Upper lobe of left lung (tissue), 6 donors: Measurements from ENCODE around the gene TYW5. TPM values are rescaled to one million over a fixed set of nuclear protein-coding genes. Genes with fewer than 3 reads are reported as not detected.
"Not testable (repeated sequence)": the region's sequence is repeated elsewhere in the genome, so short reads cannot be mapped to it uniquely, and the experiment has no call there.

Source experiments
- ATAC-seq, 2 donors: fragments of 200-7000 bp; cut with Tn5 transposase; one replicate each; pipeline ENCODE4 v1.9.1; 2022; ENCODE audit warnings: mild to moderate bottlenecking in 2 of 2, moderate library complexity in 2 of 2; ENCODE audit not compliant: low FRiP score in 2 of 2
- DNase-seq, 2 donors: peaks; one replicate each; pipeline ENCODE4 v3.0.0-alpha.2; 2019 to 2020
- H3K27ac ChIP-seq, 4 donors: fragments of 200-600 bp; sonication (generic); one replicate each; pipeline ENCODE4 v1.5.1; 2016 to 2019
- H3K27me3 ChIP-seq, 4 donors: fragments of 200-600 bp; sonication (generic); one replicate each; pipeline ENCODE4 v1.5.1; 2017 to 2019
- H3K36me3 ChIP-seq, 4 donors: fragments of 200-600 bp; sonication (generic); one replicate each; pipeline ENCODE4 v1.5.1; 2016 to 2019
- H3K4me1 ChIP-seq, 4 donors: fragments of 200-600 bp; sonication (generic); one replicate each; pipeline ENCODE4 v1.5.1; 2018 to 2019
- H3K4me3 ChIP-seq, 4 donors: fragments of 200-600 bp; sonication (generic); one replicate each; pipeline ENCODE4 v1.5.1; 2017 to 2019; ENCODE audit warnings: mild to moderate bottlenecking in 2 of 4, moderate library complexity in 1 of 4
- H3K9me3 ChIP-seq, 4 donors: fragments of 200-600 bp; sonication (generic); one replicate each; pipeline ENCODE4 v1.5.1; 2018 to 2019
- CTCF ChIP-seq, 6 experiments: fragments of 450-650 bp in 4 of 6; fragments of 200-600 bp in 2 of 6; sonication (generic) in 2 of 6; IDR thresholded peaks; one replicate each; pipeline ENCODE4 v1.5.1; 2016 to 2019; ENCODE audit warnings: antibody characterized with exemption in 6 of 6
- EP300 ChIP-seq, 4 donors: sonication (generic); formaldehyde crosslinking; IDR thresholded peaks; one replicate each; pipeline ENCODE4 v1.5.1; 2017; ENCODE audit warnings: antibody characterized with exemption in 4 of 4, control low read depth in 2 of 4
- POLR2A ChIP-seq, 4 donors: fragments of 450-650 bp; IDR thresholded peaks; one replicate each; pipeline ENCODE4 v1.5.1; 2016 to 2017; ENCODE audit warnings: antibody characterized with exemption in 4 of 4, mild to moderate bottlenecking in 2 of 4
- POLR2AphosphoS5 ChIP-seq, 2 donors: sonication (generic); formaldehyde crosslinking; IDR thresholded peaks; one replicate each; pipeline ENCODE4 v1.5.1; 2017; ENCODE audit warnings: antibody characterized with exemption in 2 of 2
- WGBS, 2 donors: methylation state at CpG; one replicate each; pipeline ENCODE4 v1.1.5; 2017 to 2018; 5-methylcytosine and 5-hydroxymethylcytosine counted together
- total RNA-seq, 6 donors: library from RNA; depleted of rRNA in 4 of 6; stranded (reverse); fragments of >200 nt in 4 of 6; gene quantifications; one replicate each; pipeline versions ENCODE4 v1.1.0 to v1.2.1, GENCODE V29; 2016 to 2021
- donor health status: DM: no; HTN: no; CAD: no; lungs with moderate emphysema.
- donor health status: DM: no; HTN: yes; CAD: no; lungs with severe emphysema.

Gene TYW5
- total RNA-seq, 6 donors from 2014 or later = 3.1 to 17.8 (median 7.2) TPM

GRCh38 chr2:199922856-199923255 lies 32.4 kb downstream of the TYW5 start:
- 67 to 70% methylated on average over 5 of the region's 5 CpGs for WGBS, 2 donors
- Histone ChIP-seq H3K36me3 (peaks cover 0 to 12% (median 2%) of the 10 kb centered on the region in 4 donors), H3K4me1 (no peaks in the 10 kb centered on the region), H3K27ac (no peak overlapping the region), H3K27me3 (no peaks in the 10 kb centered on the region), H3K9me3 (no peaks in the 10 kb centered on the region), H3K4me3 (no peak overlapping the region)
- ATAC-seq (no peak), DNase-seq (no peak)
- no peak for TF ChIP-seq CTCF (IDR thresholded peaks at IDR 0.05)
- no peak for TF ChIP-seq EP300 (IDR thresholded peaks at IDR 0.05)
- TF ChIP-seq POLR2AphosphoS5 (IDR thresholded peaks at IDR 0.05) = no peak
- TF ChIP-seq POLR2A (IDR thresholded peaks at IDR 0.05) = no peak

DNA sequence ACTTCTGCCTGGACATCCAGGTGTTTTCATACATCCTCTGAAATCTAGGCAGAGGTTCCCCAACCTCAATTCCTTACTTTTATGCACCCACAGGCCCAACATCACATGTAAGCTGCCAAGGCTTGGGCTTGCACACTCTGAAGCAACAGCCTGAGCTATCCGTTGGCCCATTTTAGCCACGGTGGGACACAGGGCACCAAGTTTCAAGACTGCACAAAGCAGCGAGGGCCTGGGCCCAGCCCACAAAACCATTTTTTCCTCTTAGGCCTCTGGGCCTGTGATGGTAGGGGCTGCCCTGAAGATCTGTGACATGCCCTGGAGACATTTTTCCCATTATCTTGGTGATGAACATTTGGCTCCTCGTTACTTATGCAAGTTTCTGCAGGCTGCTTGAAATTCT lies 38.3 kb downstream of the TYW5 start:
- TF ChIP-seq POLR2AphosphoS5 (IDR thresholded peaks at IDR 0.05) (no peak), POLR2A (IDR thresholded peaks at IDR 0.05) (no peak), EP300 (IDR thresholded peaks at IDR 0.05) (no peak), CTCF (IDR thresholded peaks at IDR 0.05) (no peak)
- DNase-seq = no peak
- Histone ChIP-seq H3K27ac (no peak overlapping the region), H3K4me1 (peaks cover 7 to 25% (median 15%) of the 10 kb centered on the region in 4 donors), H3K27me3 (no peaks in the 10 kb centered on the region), H3K36me3 (peaks cover 0 to 21% (median 6%) of the 10 kb centered on the region in 4 donors), H3K4me3 (no peak overlapping the region), H3K9me3 (no peaks in the 10 kb centered on the region)
- 98 to 100% methylated on average over 4 of the region's 4 CpGs for WGBS, 2 donors
- ATAC-seq = no peak

DNA sequence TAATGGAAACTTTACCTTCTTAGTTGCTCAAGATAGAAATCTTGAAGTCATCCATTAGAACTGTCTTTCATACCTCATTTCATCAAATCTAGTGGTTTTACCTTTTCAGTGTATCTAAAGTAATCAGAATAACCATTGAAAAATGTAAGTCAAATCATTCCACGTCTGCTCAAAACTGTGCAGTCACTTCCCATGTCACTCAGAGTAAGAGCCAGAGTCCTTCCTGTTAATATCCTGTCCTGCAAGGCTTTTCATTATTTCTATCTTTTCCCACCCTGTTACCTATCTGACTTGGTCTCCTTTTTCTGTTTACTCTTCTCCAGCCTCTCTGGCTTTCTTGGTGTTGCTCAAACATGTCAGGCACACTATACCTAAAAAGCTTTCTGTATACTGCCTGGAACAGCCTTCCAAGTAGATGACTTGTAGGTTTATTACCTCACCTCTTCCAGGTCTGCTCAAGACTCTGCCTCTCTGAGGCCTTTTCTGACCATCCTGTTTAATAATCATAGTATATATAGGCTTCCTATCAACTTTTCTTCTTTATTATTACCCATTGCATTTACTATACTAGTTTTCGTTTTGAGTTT lies 40.8 kb downstream of the TYW5 start:
- no peak overlapping the region for H3K27ac ChIP-seq

GRCh38 chr2:199912553-199913114 lies 42.7 kb downstream of the TYW5 start:
- Histone ChIP-seq H3K4me1 (peaks cover 14 to 34% (median 19%) of the 10 kb centered on the region in 4 donors), H3K4me3 (peak overlapping the region in 3 of 4 donors; percentile 60 to 82 (median 78)), H3K27ac (peak overlapping the region in 1 of 4 donors; percentile 94)
- peak in 1 of 2 donors; percentile 23 for DNase-seq
- H3K27me3 ChIP-seq, H3K36me3 ChIP-seq, ATAC-seq, H3K9me3 ChIP-seq: not testable (repeated sequence)
- WGBS, 2 donors = 89 to 93% methylated on average over 12 of the region's 12 CpGs

More for the DNA sequence above, 40.8 kb downstream of the TYW5 start:
- DNase-seq (no peak), ATAC-seq (no peak)
- H3K4me1 ChIP-seq = peaks cover 14 to 34% (median 19%) of the 10 kb centered on the region in 4 donors
- peaks cover 0 to 21% (median 6%) of the 10 kb centered on the region in 4 donors for H3K36me3 ChIP-seq
- no peak overlapping the region for H3K4me3 ChIP-seq
- WGBS, 2 donors = 54 to 55% methylated on average over 2 of the region's 2 CpGs
- H3K27me3 ChIP-seq = no peaks in the 10 kb centered on the region
- H3K9me3 ChIP-seq = no peaks in the 10 kb centered on the region
- no peak for TF ChIP-seq POLR2A (IDR thresholded peaks at IDR 0.05)
- TF ChIP-seq CTCF (IDR thresholded peaks at IDR 0.05) = no peak
- no peak for TF ChIP-seq EP300 (IDR thresholded peaks at IDR 0.05)
- TF ChIP-seq POLR2AphosphoS5 (IDR thresholded peaks at IDR 0.05) = no peak

- WGBS, 2 donors = 1% methylated on average over 12 to 13 of the region's 13 CpGs
- Histone ChIP-seq H3K27ac (peak overlapping the region; percentile 93 to 95 (median 94)), H3K4me3 (peak overlapping the region; percentile 60 to 82 (median 80)), H3K27me3 (no peaks in the 10 kb centered on the region), H3K4me1 (peaks cover 14 to 34% (median 19%) of the 10 kb centered on the region in 4 donors), H3K36me3 (peaks cover 0 to 5% (median 3%) of the 10 kb centered on the region in 4 donors), H3K9me3 (no peaks in the 10 kb centered on the region)
- TF ChIP-seq POLR2A (IDR thresholded peaks at IDR 0.05) (no peak), POLR2AphosphoS5 (IDR thresholded peaks at IDR 0.05) (no peak), EP300 (IDR thresholded peaks at IDR 0.05) (no peak), CTCF (IDR thresholded peaks at IDR 0.05) (no peak)
- peak in 1 of 2 donors; percentile 77 for ATAC-seq
- no peak for DNase-seq
Measured at GRCh38 chr2:199911877-199912161, 43.5 kb downstream of the TYW5 start.
